ENCODE data around the gene HEXB. TPM values are rescaled to one million over a fixed set of nuclear protein-coding genes. Genes with fewer than 3 reads are reported as not detected.
"Not testable (repeated sequence)": the region's sequence is repeated elsewhere in the genome, so short reads cannot be mapped to it uniquely, and the experiment has no call there.

The HEXB gene
- total and polyA plus RNA-seq, 9 donors = 63.5 to 159 (median 88.6) TPM

GRCh38 chr5:74679300-74679699, 5.7 kb upstream of the HEXB start:
- not testable (repeated sequence) for H3K4me3 ChIP-seq; H3K4me1 ChIP-seq (ENCODE audit: insufficient read depth); H3K27me3 ChIP-seq; H3K36me3 ChIP-seq; DNase-seq; H3K27ac ChIP-seq; H3K9me3 ChIP-seq
- intact Hi-C loops (cut with DNase I) = loop anchor here in 2 of 4 donors (10.0 kb wide), 1 partner anchor 236 kb away; no protein-coding TSS in a partner anchor
- WGBS, 3 donors = 84 to 95% (median 93%) methylated on average over 3 of the region's 3 CpGs

GRCh38 chr5:74679966-74680365, 5.1 kb upstream of the HEXB start:
- Histone ChIP-seq H3K9me3 (no peaks in the 10 kb centered on the region), H3K4me3 (no peak overlapping the region), H3K36me3 (no peaks in the 10 kb centered on the region), H3K27ac (no peak overlapping the region), H3K27me3 (no peaks in the 10 kb centered on the region), H3K4me1 (ENCODE audit: insufficient read depth) (no peaks in the 10 kb centered on the region)
- TF ChIP-seq CTCF (IDR thresholded peaks at IDR 0.05) (no peak), POLR2A (IDR thresholded peaks at IDR 0.05) (no peak), EP300 (IDR thresholded peaks at IDR 0.05) (no peak)
- intact Hi-C loops (cut with DNase I) = loop anchor here in 3 of 4 donors (10.0 kb wide), 1 partner anchor 235 kb away; no protein-coding TSS in a partner anchor
- no peak for DNase-seq
- 62 to 71% (median 67%) methylated on average over 4 of the region's 4 CpGs for WGBS, 3 donors

- H3K27ac ChIP-seq = peak overlapping the region; percentile 33 to 81
- peak overlapping the region; percentile 90 for H3K4me3 ChIP-seq
- H3K36me3 ChIP-seq = no peaks in the 10 kb centered on the region
- peaks cover 6% of the 10 kb centered on the region for H3K4me1 ChIP-seq (ENCODE audit: insufficient read depth)
- TF ChIP-seq EP300 (IDR thresholded peaks at IDR 0.05) (no peak), POLR2A (IDR thresholded peaks at IDR 0.05) (no peak), CTCF (IDR thresholded peaks at IDR 0.05) (no peak)
- WGBS, 3 donors = 38 to 61% (median 51%) methylated on average over 9 to 10 of the region's 10 CpGs
- intact Hi-C loops (cut with DNase I) = loop anchor here in 1 of 4 donors (10.0 kb wide), 1 partner anchor 229 kb away; no protein-coding TSS in a partner anchor
- H3K27me3 ChIP-seq = no peaks in the 10 kb centered on the region
- DNase-seq = peak in 1 of 5 donors; percentile 15
- no peaks in the 10 kb centered on the region for H3K9me3 ChIP-seq
Measured at GRCh38 chr5:74685979-74686631, 1.1 kb downstream of the HEXB start.

- 79 to 80% (median 80%) methylated on average over 5 of the region's 5 CpGs for WGBS, 3 donors
- TF ChIP-seq POLR2A (IDR thresholded peaks at IDR 0.05) (no peak), EP300 (IDR thresholded peaks at IDR 0.05) (no peak), CTCF (IDR thresholded peaks at IDR 0.05) (no peak)
- H3K4me1 ChIP-seq (ENCODE audit: insufficient read depth) = peaks cover 6% of the 10 kb centered on the region
- no peak overlapping the region for H3K4me3 ChIP-seq
- DNase-seq = no peak
- no peaks in the 10 kb centered on the region for H3K27me3 ChIP-seq
- H3K27ac ChIP-seq = no peak overlapping the region
- intact Hi-C loops (cut with DNase I) = loop anchor here in 1 of 4 donors (10.0 kb wide), 1 partner anchor 228 kb away; no protein-coding TSS in a partner anchor
- no peaks in the 10 kb centered on the region for H3K36me3 ChIP-seq
- H3K9me3 ChIP-seq = no peaks in the 10 kb centered on the region
Measured at GRCh38 chr5:74686962-74687751, 2.1 kb downstream of the HEXB start.

All from ovary (tissue), 9 donors.